Endodermal cell (in vitro differentiated cells): ENCODE measurements around the gene IL1RAPL2. TPM values are rescaled to one million over a fixed set of nuclear protein-coding genes. Genes with fewer than 3 reads are reported as not detected.

Experiments
- DNase-seq: peaks from one replicate; pipeline ENCODE4 v3.0.0-alpha.2; 2017
- H3K27ac ChIP-seq: 2 replicates; pipeline ENCODE4 v1.5.1; 2013; ENCODE audit warnings: mild to moderate bottlenecking, low read depth, low read length, moderate library complexity
- H3K27me3 ChIP-seq: 2 replicates; pipeline ENCODE4 v1.6.1; 2013; ENCODE audit warnings: mild to moderate bottlenecking, low read length, moderate library complexity; ENCODE audit not compliant: insufficient read depth, control insufficient read depth, poor library complexity, severe bottlenecking
- H3K36me3 ChIP-seq: 2 replicates; pipeline ENCODE4 v1.7.0; 2013; ENCODE audit warnings: mild to moderate bottlenecking, low read length, moderate library complexity; ENCODE audit not compliant: control insufficient read depth, insufficient read depth
- H3K4me1 ChIP-seq: one replicate; pipeline ENCODE4 v1.7.0; 2013; ENCODE audit warnings: low read length; ENCODE audit not compliant: control insufficient read depth, insufficient read depth
- H3K4me3 ChIP-seq: 2 replicates; pipeline ENCODE4 v1.5.1; 2013; ENCODE audit warnings: mild to moderate bottlenecking, low read length, moderate library complexity
- H3K9ac ChIP-seq: 2 replicates; pipeline ENCODE4 v1.6.1; 2013; ENCODE audit warnings: mild to moderate bottlenecking, low read length, moderate library complexity; ENCODE audit not compliant: poor library complexity, severe bottlenecking; ENCODE audit errors: extremely low read depth
- H3K9me3 ChIP-seq: 2 replicates; pipeline ENCODE4 v1.6.1; 2013; ENCODE audit warnings: mild to moderate bottlenecking, low read length, moderate library complexity; ENCODE audit not compliant: control insufficient read depth
- H3K27ac Mint-ChIP-seq: 2 replicates; pipeline ENCODE4 v1.8.0; 2020; ENCODE audit warnings: mixed read lengths
- H3K27me3 Mint-ChIP-seq: 2 replicates; pipeline ENCODE4 v1.8.0; 2021; ENCODE audit warnings: mild to moderate bottlenecking, mixed read lengths; ENCODE audit not compliant: insufficient read depth
- H3K36me3 Mint-ChIP-seq: 2 replicates; pipeline ENCODE4 v1.8.0; 2020; ENCODE audit warnings: low read depth, mixed read lengths
- H3K4me1 Mint-ChIP-seq: 2 replicates; pipeline ENCODE4 v1.8.0; 2020; ENCODE audit warnings: mixed read lengths
- H3K4me3 Mint-ChIP-seq: 2 replicates; pipeline ENCODE4 v1.8.0; 2020; ENCODE audit warnings: mild to moderate bottlenecking, moderate library complexity, mixed read lengths
- H3K9me3 Mint-ChIP-seq: 2 replicates; pipeline ENCODE4 v1.8.0; 2020; ENCODE audit warnings: mild to moderate bottlenecking, mixed read lengths
- WGBS, 2 experiments: methylation state at CpG; one replicate each; pipeline versions ENCODE4 v1.1.5 to v1.1.7; 2013; ENCODE audit warnings: missing lambda C conversion rate in 2 of 2, mixed read lengths in 1 of 2; ENCODE audit not compliant: insufficient coverage in 1 of 2, insufficient read length in 1 of 2; 5-methylcytosine and 5-hydroxymethylcytosine counted together
- total RNA-seq, 2 donors: library from RNA; stranded (reverse); fragmentation: NEBNext Ultra II Directional in 1 of 2; extraction: Animal tissue kit (Norgen Biotek cat#: 25700) in 1 of 2; gene quantifications; 2 replicates in 1 of 2; 3 replicates in 1 of 2; pipeline ENCODE4 v1.2.1, GENCODE V29; 2021
- TF ChIP-seq, protein P1 (sequence below): fragments of 200-600 bp; sonication (generic); conservative IDR thresholded peaks from 2 replicates; pipeline ENCODE4 v1.5.0; 2021; ENCODE audit warnings: antibody characterized with exemption, mild to moderate bottlenecking

Gene IL1RAPL2
- total RNA-seq, 2 donors from 2014 or later, result 0.13 TPM; not detected in 1

DNA sequence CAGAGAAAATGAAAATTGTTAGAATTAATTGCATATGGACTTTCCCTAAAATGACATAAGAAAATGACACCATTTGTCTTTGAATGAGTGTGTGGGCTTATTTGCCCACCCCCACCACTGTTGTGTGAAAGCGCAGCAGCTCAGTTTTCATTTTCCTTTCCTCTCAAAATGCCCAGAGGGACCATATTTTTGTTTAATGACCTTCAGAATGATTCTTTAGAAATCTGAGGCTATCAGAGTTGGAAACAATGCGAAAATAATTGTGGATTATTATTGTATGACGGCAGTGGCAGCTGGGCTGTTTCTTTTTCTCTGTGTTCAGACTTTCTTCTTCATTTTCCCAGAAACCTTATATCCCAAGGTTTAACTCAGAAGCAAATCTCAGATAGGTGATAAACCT is 699.1 kb downstream of the IL1RAPL2 start:
- Mint-ChIP-seq H3K27ac (no peak overlapping the region), H3K27me3 (peaks cover 17% of the 10 kb centered on the region), H3K36me3 (no peaks in the 10 kb centered on the region), H3K4me1 (no peaks in the 10 kb centered on the region), H3K9me3 (peaks cover 39% of the 10 kb centered on the region), H3K4me3 (no peak overlapping the region)
- Histone ChIP-seq H3K36me3 (no peaks in the 10 kb centered on the region), H3K9me3 (no peaks in the 10 kb centered on the region), H3K4me3 (no peak overlapping the region), H3K4me1 (no peaks in the 10 kb centered on the region), H3K27ac (no peak overlapping the region), H3K27me3 (peaks cover 11% of the 10 kb centered on the region), H3K9ac (no peak overlapping the region)
- no peak for DNase-seq
- TF ChIP-seq, protein P1, sequence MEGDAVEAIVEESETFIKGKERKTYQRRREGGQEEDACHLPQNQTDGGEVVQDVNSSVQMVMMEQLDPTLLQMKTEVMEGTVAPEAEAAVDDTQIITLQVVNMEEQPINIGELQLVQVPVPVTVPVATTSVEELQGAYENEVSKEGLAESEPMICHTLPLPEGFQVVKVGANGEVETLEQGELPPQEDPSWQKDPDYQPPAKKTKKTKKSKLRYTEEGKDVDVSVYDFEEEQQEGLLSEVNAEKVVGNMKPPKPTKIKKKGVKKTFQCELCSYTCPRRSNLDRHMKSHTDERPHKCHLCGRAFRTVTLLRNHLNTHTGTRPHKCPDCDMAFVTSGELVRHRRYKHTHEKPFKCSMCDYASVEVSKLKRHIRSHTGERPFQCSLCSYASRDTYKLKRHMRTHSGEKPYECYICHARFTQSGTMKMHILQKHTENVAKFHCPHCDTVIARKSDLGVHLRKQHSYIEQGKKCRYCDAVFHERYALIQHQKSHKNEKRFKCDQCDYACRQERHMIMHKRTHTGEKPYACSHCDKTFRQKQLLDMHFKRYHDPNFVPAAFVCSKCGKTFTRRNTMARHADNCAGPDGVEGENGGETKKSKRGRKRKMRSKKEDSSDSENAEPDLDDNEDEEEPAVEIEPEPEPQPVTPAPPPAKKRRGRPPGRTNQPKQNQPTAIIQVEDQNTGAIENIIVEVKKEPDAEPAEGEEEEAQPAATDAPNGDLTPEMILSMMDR, result no peak
- 96% methylated on average over 3 of the region's 3 CpGs; no CpG with 5 or more reads in 1 of the 2 experiments for WGBS, 2 experiments

DNA sequence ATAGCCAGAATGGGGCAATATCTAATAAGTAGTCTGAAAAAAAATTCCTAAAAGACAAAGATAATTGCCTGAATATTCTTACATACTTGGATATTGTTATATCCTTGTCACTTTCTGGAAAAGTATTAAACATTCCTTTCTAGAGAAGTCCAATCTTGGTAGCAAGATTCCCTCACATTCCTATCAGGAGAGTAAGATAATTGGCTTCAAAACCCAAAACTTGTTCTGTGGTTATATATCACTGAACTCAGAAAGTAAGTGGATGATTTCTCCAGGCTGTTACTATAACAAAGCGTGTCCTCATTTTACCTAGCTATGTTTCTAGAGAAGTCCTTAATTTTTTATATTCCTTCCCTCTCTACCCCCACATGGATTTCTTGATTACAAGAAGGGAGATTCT is 700.5 kb downstream of the IL1RAPL2 start:
- H3K4me1 ChIP-seq, result no peaks in the 10 kb centered on the region
- DNase-seq, result no peak
- no peaks in the 10 kb centered on the region for H3K4me1 Mint-ChIP-seq
- 80% methylated on average over 1 of the region's 1 CpG; no CpG with 5 or more reads in 1 of the 2 experiments for WGBS, 2 experiments
- no peaks in the 10 kb centered on the region for H3K36me3 Mint-ChIP-seq
- H3K9me3 ChIP-seq, result no peaks in the 10 kb centered on the region
- H3K4me3 ChIP-seq, result no peak overlapping the region
- H3K27ac Mint-ChIP-seq, result no peak overlapping the region
- H3K9ac ChIP-seq, result no peak overlapping the region
- no peaks in the 10 kb centered on the region for H3K36me3 ChIP-seq
- H3K4me3 Mint-ChIP-seq, result no peak overlapping the region
- H3K9me3 Mint-ChIP-seq, result peaks cover 36% of the 10 kb centered on the region
- H3K27me3 Mint-ChIP-seq, result peaks cover 22% of the 10 kb centered on the region
- TF ChIP-seq, protein P1, result no peak
- H3K27me3 ChIP-seq, result peaks cover 11% of the 10 kb centered on the region
- H3K27ac ChIP-seq, result no peak overlapping the region

DNA sequence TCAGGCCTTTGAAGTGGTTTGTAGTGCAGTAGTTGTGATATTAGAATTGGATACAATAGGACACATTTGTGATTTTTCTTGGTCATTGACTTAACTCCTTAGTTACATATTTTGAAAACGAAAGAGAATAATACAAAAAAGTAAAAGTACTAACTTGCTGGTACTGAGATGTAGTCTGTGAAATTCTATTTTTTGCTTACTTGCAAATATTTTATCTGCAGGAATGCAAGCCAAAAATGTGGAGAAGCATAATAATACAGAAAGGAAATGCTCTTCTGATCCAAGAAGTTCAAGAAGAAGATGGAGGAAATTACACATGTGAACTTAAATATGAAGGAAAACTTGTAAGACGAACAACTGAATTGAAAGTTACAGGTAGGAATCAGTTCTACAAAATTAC is 701.2 kb downstream of the IL1RAPL2 start:
- Mint-ChIP-seq H3K4me1 (peaks cover 1% of the 10 kb centered on the region), H3K27me3 (peaks cover 23% of the 10 kb centered on the region), H3K36me3 (no peaks in the 10 kb centered on the region), H3K4me3 (no peak overlapping the region), H3K27ac (no peak overlapping the region), H3K9me3 (peaks cover 32% of the 10 kb centered on the region)
- WGBS, 2 experiments, result 93 to 100% methylated on average over 1 to 2 of the region's 2 CpGs
- no peak for DNase-seq
- no peaks in the 10 kb centered on the region for H3K9me3 ChIP-seq
- no peak overlapping the region for H3K9ac ChIP-seq
- H3K27ac ChIP-seq, result no peak overlapping the region
- no peaks in the 10 kb centered on the region for H3K4me1 ChIP-seq
- H3K4me3 ChIP-seq, result no peak overlapping the region
- TF ChIP-seq, protein P1, result no peak
- H3K36me3 ChIP-seq, result no peaks in the 10 kb centered on the region
- H3K27me3 ChIP-seq, result peaks cover 11% of the 10 kb centered on the region
